Measurements from ENCODE around the gene LYPD6.
"Not testable (repeated sequence)": the region's sequence is repeated elsewhere in the genome, so short reads cannot be mapped to it uniquely, and the experiment has no call there.

The LYPD6 gene, protein sequence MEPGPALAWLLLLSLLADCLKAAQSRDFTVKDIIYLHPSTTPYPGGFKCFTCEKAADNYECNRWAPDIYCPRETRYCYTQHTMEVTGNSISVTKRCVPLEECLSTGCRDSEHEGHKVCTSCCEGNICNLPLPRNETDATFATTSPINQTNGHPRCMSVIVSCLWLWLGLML

DNA sequence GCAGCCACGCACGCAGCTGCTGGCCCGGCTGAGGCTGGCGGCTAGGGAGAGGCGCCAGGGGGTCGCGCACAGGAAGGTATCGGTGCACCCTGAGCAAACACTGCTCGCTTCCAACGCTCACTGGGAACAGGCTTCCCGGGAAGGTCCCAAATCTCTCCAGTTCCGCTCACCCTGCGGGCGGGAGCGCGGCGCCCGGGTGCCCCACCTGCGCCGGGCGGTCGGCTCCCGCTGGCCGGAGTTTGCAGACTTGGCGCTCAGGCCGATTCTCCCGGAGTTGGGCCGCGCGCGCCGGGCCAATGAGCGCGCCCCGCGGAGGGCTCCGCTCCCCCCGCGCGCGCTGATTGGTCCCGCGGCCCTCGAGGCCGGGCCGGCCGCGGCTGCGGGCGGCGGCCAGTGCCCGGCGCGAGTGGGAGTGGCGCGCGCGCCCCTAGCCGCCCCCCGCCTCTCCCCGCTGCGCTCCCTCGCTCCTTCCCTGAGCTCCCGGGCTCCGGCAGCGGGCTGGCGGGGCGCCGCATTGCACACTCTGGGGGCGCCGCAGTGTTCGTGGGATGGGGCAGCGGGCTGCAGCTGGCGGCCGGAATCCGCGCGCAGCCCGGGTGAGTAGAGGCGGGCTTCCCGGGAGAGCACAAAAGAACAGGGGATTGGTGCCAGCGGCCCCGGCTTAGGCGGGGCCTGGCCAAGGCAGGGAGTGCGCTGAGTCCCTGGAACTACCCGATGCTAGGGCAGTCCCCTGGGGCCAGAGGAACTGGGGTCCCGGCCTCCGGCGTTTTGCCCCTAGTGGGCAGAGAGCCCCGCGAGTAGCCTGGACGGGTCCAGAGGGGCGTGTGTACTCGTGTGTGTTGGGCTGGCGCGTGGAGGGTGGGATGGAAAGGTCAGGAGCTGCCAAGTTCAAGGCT is at the start of gene LYPD6:
Gene LYPD6 (plus strand): TSS at position 461 of the 896 bp plus-strand sequence. CDS start 107,122 bp downstream, outside the sequence.
- no peak for DNase-seq

DNA sequence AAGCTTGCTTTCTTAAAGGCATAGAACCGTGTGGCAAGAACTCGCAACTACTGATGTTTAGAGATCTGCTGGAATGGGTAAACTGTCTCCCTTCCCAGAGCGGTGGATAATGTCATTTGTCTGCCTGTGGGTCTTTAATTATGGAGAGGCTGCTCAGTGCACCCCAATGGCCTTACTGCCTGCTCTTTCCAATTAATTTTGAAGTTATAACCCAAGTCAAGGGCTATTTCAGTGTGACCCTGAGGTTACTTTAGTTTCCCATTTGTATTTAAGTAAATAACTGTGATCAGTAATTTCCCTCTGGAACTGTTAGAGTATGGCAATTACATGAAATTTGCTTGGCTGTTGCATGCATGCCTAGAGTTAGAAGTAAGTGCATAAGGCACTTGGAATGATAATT is 48.9 kb upstream of the LYPD6 start:
- no peak for DNase-seq

- no peak for DNase-seq
Observed at GRCh38 chr2:149290662-149291061, 39.7 kb upstream of the LYPD6 start.

- DNase-seq: no peak
Observed at GRCh38 chr2:149291881-149292280, 38.5 kb upstream of the LYPD6 start.

- DNase-seq: no peak
Observed at GRCh38 chr2:149296031-149296430, 34.4 kb upstream of the LYPD6 start.

- no peak for DNase-seq
Observed at GRCh38 chr2:149307014-149307413, 23.4 kb upstream of the LYPD6 start.

DNA sequence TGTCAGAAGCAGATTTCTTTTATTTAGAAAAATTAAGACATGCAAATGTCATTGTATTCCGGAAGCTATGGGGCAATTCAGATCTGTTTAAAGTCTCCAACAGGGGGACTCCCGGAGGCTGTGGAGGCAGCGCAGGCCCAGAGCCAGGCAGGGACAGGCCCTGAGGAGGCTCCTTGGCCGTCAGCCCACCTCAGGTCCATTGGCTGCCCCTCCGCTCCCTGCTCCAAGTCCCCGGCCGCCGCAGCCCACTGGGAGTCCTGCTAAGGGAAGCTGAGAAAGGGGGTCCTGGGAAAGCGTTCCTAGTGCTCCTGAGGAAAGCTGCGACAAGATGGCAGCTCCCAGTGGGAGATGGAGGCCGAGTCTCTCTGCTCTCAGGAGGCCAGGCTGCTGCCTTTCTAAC is 20.0 kb upstream of the LYPD6 start:
- no peak for DNase-seq

- no peak for DNase-seq
Observed at GRCh38 chr2:149312039-149312438, 18.3 kb upstream of the LYPD6 start.

GRCh38 chr2:149313512-149313972 is 16.8 kb upstream of the LYPD6 start:
- no peak for DNase-seq

- DNase-seq: no peak
Observed at GRCh38 chr2:149314687-149315086, 15.7 kb upstream of the LYPD6 start.

DNA sequence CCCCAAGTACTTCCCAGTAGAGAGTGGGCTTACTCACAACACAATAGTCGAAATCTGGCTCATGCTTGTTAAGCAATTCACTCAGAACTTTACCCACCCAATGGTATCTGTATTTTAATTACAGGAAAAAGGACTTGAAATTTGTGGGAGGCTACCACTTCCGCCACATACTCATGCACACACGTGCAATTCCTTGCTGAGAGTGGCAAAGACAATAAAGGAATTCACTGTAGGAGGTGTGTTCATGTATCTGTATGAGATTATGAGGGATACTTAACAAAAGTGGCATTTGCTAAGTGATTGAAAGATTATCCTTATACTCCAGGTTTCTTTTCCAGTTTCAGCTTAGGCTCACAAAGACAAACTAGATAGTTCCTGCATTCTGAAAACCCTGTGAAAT is 14.9 kb upstream of the LYPD6 start:
- DNase-seq: no peak

DNA sequence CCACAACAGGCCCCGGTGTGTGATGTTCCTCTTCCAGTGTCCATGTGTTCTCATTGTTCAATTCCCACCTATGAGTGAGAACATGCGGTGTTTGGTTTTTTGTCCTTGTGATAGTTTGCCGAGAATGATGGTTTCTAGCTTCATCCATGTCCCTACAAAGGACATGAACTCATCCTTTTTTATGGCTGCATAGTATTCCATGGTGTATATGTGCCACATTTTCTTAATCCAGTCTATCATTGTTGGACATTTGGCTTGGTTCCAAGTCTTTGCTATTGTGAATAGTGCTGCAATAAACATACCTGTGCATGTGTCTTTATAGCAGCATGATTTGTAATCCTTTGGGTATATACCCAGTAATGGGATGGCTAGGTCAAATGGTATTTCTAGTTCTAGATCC is 11.8 kb upstream of the LYPD6 start:
- not testable (repeated sequence) for DNase-seq

- DNase-seq: no peak
Observed at GRCh38 chr2:149320362-149320761, 10.0 kb upstream of the LYPD6 start.

GRCh38 chr2:149329068-149329467 is 1.3 kb upstream of the LYPD6 start:
- no peak for DNase-seq

GRCh38 chr2:149329489-149330126 is 779 bp upstream of the LYPD6 start:
- DNase-seq: no peak

GRCh38 chr2:149331023-149331400 is 625 bp downstream of the LYPD6 start:
- DNase-seq: no peak

- DNase-seq: no peak
Observed at GRCh38 chr2:149332364-149332763, 2.0 kb downstream of the LYPD6 start.

DNA sequence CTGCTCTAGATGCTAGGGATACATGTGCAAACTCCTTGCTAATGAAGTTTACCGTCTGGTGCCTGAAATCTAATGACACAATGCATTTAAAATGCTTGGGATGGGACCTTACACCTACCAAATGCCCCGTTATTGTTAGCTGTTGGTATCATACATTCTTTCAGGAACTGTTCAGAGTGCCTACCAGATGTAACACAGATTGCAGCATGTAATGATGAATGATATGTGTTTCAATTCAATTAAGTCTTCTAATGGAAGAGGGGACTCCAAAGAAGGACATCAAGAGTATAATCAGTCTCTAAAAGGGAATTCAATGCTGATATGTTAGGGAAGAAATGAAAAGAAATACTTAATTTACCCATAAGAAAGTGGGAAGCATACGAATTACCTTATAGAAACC is 3.2 kb downstream of the LYPD6 start:
- no peak for DNase-seq

DNA sequence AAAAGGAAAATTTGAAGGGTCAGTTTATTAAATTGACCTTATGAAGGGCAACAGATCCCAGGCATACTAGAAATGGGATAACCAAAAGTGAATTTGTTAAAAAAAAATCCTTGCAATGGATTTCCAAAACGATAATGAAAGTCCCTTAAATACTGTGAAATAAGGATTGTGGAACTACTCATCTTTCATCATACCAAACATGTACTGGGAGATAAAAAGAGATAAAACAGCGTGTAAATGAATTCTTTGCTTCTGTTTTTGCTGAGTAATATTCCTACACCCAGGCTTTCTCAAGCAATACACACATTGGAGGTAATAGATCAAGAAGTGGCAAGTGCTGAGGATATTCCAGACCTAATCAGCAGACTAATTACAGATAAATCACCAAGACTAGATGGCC is 3.8 kb downstream of the LYPD6 start:
- no peak for DNase-seq

- no peak for DNase-seq
Observed at GRCh38 chr2:149339324-149339723, 8.9 kb downstream of the LYPD6 start.

DNA sequence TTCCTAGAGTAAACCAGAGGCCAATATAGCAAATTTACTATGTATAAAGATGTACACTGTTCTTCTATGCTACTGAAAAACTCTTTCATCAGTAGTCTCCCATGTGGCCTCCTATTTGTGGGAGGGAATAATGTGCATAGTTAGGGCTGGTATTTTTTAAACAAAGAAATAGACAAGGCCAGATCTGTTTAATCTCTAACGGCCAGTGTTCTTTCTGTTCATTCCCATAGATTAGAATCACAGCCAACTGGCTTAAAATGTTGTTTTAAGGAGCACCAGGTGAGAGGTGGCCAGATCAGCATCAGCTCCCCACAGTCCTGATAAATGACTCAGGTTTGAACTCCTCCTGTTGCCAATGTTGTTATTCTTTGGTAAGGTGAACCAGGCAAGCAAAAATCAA is 12.1 kb downstream of the LYPD6 start:
- no peak for DNase-seq

GRCh38 chr2:149344105-149344504 is 13.7 kb downstream of the LYPD6 start:
- no peak for DNase-seq

DNA sequence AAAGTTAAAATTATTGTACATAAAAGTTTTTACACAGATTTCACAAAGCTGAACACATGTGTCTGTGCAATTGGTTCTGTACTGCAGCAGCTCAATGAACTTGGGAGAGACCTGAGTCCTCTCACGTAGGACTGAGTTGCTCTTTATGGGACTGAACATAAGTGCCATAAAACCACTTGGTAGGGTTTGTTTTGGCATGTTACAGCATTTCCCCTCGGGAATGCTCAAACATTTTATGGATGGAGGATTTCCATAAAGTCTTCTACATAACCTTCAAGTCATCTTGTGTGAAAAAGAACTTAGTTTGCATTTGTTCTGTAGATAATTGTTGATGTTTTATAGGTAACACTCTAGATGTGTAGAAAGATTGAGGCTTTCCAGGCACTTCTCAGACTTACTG is 15.9 kb downstream of the LYPD6 start:
- no peak for DNase-seq

GRCh38 chr2:149348291-149348690 is 17.9 kb downstream of the LYPD6 start:
- DNase-seq: no peak

Data from activated CD4-positive, CD25-positive, alpha-beta regulatory T cell (primary cell).